NCI-H82 treated with DMSO at 0.1 percent for 48 hours (cell line): ENCODE data around the gene PEX14.

ENCODE experiments used
- DNase-seq: peaks from one replicate; lab custom pipeline; 2025; ENCODE audit not compliant: unreplicated experiment; lab: John Stamatoyannopoulos, UW

Gene PEX14

DNA sequence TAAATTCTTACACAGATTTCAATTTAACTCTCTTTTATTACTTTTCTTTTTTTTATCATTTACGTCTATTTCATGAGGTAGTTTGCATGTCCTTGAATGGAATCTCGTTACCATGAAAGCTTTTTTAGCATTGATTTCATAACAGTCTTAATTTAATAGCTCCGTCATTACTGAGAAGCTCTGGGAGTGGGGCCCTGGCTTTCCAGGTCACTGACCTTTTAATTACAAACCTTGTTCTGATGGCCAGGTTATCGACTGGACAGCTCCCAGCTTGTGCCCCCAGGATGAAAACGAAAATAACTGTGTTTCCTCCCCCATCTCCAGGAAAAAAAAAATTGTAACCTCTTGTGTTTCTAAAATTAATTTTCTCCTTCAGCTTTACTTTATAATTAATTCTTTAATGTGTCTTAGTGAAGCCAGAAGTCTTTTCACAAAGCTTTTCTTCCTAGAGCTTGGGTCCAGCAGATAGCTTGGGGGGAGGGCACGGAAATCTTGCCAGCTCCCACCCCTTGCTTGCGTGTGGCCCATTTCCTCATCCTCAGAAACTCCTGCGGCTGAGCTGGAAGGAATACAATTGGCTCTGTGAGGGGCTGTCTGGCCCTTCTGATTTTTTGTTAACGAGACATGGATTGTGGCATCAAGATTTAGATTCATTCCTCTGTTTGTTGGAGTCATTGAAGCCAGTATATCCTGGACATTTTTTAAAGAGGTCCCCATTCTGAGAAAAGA is 65.7 kb downstream of the PEX14 start:
- DNase-seq, result no peak

- DNase-seq, result no peak
Measured at GRCh38 chr1:10541286-10541685, 66.5 kb downstream of the PEX14 start.

DNA sequence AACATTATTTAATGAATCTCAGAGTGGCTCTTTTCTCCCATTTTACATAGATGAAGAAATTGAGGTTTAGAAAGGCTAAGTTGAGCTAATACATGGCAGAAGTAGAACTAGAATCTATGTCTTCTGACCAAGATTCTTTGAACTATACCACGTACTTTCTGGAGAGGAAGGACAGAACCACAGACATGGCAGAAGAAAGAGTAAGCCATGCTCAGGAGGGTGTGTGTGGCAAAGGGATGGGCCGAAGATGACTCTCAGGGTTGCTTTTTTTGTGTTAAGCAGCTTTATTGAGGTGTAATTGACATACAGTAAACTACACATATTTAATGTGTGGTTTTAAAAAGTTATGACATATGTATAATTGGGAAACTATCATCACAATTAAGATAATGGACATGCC is 69.5 kb downstream of the PEX14 start:
- no peak for DNase-seq

DNA sequence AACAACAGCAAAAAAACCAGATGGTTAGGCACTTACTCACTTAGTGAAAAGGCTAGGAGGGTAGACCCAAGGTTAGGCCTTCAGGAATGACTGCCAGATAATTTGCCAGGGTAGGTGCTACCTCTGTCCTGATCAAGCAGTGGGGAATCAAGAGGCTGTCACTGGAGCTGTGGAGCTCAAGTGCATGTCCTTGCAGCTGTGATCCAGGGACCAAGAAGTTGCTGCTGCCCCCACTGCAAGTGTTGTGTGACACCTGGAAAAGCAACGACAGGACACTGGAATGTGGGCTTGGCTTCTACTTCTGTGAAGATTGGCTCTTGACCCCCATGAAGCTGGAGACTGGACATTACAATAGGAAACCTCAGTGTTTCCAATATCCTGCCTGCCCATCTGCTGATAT is 72.1 kb downstream of the PEX14 start:
- DNase-seq, result no peak

DNA sequence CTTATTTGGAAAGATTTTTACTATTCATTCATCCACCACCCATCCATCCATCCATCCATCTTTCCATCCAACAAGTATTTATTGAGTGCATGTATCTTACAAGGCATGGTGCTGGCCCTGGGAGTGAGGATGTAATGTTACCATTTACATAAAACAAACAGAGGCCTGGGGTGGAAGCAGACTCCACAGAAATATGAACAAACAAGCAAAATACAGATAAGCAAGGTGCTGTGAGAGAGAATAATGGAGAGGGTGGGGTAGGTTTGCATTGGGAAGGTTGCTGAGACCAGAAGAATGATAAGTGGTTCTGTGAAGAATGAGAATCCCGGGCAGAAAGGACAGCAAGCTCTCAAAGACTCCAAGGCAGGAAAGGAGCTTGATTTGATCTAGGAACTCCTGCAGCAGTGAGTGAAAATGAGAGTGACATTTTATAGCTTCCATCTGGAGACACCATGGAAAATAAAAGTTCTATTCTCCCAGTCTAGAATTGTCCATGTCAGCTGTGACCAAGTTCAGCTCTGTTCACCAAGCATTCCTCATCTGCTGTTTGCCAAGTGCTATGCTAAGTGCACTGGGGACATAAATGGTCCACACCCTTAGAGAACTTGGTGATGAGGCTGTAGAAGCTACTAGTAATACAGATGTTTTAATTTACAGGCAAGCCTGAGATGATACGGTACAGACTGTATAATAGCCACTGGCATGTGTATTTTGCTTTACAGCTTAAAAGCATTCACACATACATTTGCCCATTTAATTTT is 75.3 kb downstream of the PEX14 start:
- DNase-seq, result no peak

DNA sequence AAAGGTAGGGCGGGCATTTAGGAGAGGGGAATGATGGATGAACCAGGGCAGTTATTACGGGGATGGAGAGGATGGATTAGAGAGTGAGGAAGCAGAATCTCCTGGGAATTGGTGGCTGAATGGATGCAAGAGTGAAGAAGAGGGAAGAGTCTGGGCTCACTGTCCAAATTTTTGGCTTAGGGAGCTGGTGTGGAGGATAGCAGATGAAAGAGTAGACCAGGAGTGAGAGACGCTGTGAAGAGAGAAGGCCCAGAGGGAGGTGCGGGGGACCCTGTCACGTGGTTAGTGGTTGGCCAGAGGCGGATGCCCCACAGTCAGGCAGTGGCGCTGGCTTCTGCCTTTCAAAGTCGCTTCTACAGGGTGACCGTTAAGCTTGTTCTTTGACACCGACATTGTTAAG is 78.4 kb downstream of the PEX14 start:
- no peak for DNase-seq

- DNase-seq, result no peak
Measured at GRCh38 chr1:10555635-10556429, 81.1 kb downstream of the PEX14 start.

DNA sequence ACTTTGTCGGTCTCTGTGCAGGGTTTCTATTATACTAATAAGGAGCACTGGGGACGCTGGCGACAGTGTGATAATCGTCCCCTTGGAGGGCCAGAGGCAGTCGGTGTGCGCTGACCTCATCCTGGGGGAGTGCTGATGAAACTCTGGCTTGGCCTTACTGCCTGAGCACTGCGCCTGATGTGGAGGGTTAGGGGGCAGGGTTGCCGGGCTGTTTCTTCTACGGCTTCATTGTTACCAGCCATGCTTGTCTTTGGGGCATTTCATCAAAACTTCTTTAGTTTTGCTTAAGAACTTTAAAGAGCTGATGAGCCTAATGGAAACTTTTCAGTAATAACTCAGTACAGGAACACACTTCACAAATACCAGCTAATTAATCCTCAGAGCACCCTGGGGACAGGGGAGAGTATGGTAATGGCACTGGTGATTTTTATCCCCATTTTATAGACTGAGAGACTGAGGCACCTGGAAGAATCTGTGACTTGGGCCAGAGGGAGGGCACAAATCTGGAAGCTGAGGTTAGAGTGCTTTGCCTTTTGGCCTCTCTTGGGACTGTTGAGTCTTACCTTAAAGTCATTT is 81.8 kb downstream of the PEX14 start:
- no peak for DNase-seq

GRCh38 chr1:10557714-10558113 is 83.0 kb downstream of the PEX14 start:
- DNase-seq, result no peak

DNA sequence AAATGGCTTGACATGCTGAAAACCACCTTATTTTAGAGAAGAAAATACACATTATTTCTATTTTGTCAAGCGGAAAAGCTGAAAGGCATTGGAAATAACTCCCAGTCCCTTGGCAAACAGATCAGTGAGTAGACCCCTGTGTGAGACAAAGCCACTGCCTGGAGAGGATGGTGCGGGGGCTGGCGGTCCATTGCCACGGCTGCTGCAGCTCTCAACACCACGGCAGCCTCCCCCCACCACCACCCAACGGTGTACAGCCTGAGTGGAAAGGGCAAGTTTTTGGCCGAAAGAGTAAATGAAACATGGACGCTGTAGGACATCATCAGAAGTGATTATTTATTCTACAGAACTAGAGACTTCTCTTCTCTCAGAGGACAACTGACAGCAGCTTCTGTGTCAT is 84.6 kb downstream of the PEX14 start:
- no peak for DNase-seq

DNA sequence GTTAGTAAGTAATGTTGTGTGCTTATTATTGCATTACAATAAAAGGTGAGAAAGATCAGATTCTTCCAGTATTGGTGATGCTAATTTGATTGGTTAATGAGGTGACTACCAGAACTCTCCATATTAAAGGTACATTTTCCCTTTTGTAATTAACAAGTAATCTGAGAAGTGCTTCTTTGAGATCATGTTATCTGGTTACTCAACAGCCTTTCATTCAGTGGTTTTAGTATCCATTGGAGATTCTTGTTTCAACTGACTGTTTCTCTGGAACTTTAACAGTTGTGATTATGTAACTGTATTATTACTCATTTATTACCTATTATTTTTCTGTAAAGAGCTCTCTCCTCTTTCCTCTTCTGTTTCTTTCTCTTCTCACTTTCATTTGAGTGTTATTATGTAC is 86.7 kb downstream of the PEX14 start:
- no peak for DNase-seq

- DNase-seq, result no peak
Measured at GRCh38 chr1:10561955-10562354, 87.2 kb downstream of the PEX14 start.

- no peak for DNase-seq
Measured at GRCh38 chr1:10564063-10564462, 89.3 kb downstream of the PEX14 start.

DNA sequence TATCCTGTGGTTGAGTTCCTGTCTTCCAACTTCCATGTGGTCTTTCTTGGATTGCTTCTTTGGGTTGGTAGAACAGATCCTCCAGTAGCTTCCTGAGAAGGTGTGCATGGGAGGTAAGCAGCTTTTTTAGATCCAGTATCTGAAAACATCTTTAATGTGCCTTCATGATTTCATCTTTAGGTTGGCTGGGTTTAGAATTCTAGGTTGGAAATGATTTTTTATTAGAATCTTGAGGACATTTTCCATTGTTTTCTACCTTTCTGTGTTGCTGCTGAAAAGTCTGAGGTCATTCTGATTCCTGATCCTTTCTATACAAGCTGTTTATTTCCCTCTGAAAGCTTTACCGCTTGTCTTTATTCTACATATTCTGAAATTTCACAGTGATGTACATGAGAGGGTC is 94.8 kb downstream of the PEX14 start:
- DNase-seq, result no peak

- DNase-seq, result no peak
Measured at GRCh38 chr1:10575616-10576015, 100.9 kb downstream of the PEX14 start.

- DNase-seq, result no peak
Measured at GRCh38 chr1:10578070-10578469, 103.3 kb downstream of the PEX14 start.

GRCh38 chr1:10583641-10584040 is 108.9 kb downstream of the PEX14 start:
- DNase-seq, result no peak

GRCh38 chr1:10585242-10585641 is 110.5 kb downstream of the PEX14 start:
- DNase-seq, result no peak

DNA sequence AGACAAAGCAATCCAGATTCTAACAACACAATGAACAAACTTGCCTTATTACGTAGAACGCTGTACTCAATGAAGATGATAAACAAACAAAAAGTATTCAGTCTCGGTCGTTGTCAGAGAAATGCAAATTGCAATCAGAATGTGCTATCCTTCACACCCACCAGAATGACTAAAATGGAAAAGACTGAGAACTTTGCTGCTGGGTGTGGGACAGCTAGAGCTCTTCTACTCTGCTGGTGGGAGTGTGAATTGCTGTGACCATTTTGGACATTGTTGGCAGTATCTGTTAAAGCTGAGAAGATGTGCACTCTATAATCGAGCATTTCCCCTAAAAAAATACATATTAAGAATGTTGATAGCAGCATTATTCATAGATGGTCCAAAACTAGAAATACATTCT is 111.4 kb downstream of the PEX14 start:
- DNase-seq, result no peak

- no peak for DNase-seq
Measured at GRCh38 chr1:10588640-10589039, 113.9 kb downstream of the PEX14 start.

DNA sequence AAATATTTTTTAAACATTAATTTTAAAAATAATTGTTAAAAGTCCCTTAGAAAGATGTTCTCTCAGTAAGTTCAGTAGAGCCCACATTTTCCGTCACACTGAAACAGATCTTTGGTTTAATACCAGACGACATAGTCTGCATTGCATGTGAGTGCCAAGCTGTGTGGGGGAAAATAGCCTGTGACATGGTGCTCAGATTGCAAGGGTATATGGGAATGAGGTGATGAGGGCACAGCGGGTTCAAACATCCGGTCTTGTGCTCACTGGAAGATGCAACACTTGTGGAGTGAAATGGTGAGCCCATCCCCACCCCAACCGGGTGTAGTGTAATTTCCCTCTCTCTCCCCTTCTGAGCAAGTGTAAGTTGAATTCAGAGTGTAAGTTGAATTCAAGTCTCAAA is 114.3 kb downstream of the PEX14 start:
- DNase-seq, result no peak

GRCh38 chr1:10591010-10591409 is 116.3 kb downstream of the PEX14 start:
- DNase-seq, result no peak
